ENCODE data around the gene MAGEL2. TPM values are rescaled to one million over a fixed set of nuclear protein-coding genes. Genes with fewer than 3 reads are reported as not detected.

Gene MAGEL2
- total RNA-seq, 1 donor from 2014 or later, result 9.9 TPM

- no peak overlapping the region for H3K4me3 ChIP-seq (ENCODE audit: low read length in 3 of 3)
Observed at GRCh38 chr15:23648920-23649515, 1.4 kb upstream of the MAGEL2 start.

DNA sequence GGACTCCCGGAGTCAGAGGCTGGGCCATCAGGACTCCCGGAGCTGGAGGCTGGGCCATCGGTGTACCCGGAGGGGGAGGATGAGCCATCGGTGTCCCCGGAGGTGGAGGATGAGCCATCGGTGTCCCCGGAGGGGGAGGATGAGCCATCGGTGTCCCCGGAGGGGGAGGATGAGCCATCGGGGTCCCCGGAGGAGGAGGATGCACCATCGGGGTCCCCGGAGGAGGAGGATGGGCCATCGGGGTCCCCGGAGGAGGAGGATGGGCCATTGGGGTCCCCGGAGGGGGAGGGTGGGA is 719 bp downstream of the MAGEL2 start:
- Histone ChIP-seq H3K4me1 (ENCODE audit: control insufficient read depth in 3 of 3, insufficient read depth in 3 of 3, low read length in 3 of 3) (no peaks in the 10 kb centered on the region), H3K9me3 (ENCODE audit: control insufficient read depth in 3 of 3, low read length in 3 of 3) (no peaks in the 10 kb centered on the region), H3K27me3 (ENCODE audit: control insufficient read depth in 3 of 3, insufficient read depth in 3 of 3, low read length in 3 of 3) (peaks cover 3 to 7% (median 4%) of the 10 kb centered on the region in 3 donors), H3K27ac (ENCODE audit: low read depth, low read length) (no peak overlapping the region), H3K9ac (ENCODE audit: low read depth in 1 of 3, low read length in 3 of 3) (no peak overlapping the region), H3K4me3 (ENCODE audit: low read length in 3 of 3) (no peak overlapping the region), H3K36me3 (ENCODE audit: control insufficient read depth in 3 of 3, insufficient read depth in 3 of 3, low read length in 3 of 3) (no peaks in the 10 kb centered on the region)

More at GRCh38 chr15:23648920-23649515, 1.4 kb upstream of the MAGEL2 start:
- no peaks in the 10 kb centered on the region for H3K9me3 ChIP-seq (ENCODE audit: control insufficient read depth in 3 of 3, low read length in 3 of 3)
- no peak overlapping the region for H3K9ac ChIP-seq (ENCODE audit: low read depth in 1 of 3, low read length in 3 of 3)
- no peaks in the 10 kb centered on the region for H3K36me3 ChIP-seq (ENCODE audit: control insufficient read depth in 3 of 3, insufficient read depth in 3 of 3, low read length in 3 of 3)
- no peak overlapping the region for H3K27ac ChIP-seq (ENCODE audit: low read depth, low read length)
- H3K4me1 ChIP-seq (ENCODE audit: control insufficient read depth in 3 of 3, insufficient read depth in 3 of 3, low read length in 3 of 3), result no peaks in the 10 kb centered on the region
- peaks cover 3 to 7% (median 4%) of the 10 kb centered on the region in 3 donors for H3K27me3 ChIP-seq (ENCODE audit: control insufficient read depth in 3 of 3, insufficient read depth in 3 of 3, low read length in 3 of 3)

DNA sequence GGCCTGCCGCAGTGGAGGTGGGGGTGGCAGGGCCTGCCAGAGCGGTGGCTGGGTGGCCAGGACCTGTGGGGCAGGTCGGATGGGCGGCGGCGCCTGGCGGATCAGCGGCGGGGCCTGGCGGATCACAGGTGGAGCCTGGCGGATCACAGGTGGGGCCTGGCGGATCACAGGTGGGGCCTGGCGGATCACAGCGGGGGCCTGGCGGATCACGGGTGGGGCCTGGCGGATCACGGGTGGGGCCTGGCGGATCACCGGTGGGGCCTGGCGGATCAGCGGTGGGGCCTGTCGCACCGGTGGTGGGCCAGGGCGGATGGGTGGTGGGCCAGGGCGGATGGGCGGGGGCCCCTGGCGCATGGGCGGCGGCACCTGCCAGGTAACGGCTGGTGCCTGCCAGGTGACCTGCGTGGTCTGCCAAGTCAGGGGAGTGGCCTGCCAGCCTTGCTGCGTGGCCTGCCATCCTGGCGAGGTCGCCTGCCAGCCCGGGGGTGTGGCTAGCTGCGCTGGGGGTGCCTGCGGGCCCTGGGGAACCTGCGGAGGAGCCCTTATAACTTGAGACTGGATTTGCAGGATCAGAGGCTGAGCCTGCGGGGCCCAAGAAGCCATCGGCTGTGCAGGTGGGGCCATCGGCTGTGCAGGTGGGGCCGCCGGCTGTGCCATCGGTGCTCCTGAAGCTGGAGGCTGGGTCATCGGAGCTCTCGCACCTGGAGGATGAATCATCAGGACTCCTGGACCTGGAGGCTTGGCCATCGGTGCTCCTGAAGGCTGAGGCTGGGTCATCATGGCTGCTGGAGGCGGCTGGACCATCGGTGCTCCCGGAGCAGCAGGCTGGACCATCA is 1.3 kb downstream of the MAGEL2 start:
- peaks cover 3 to 7% (median 4%) of the 10 kb centered on the region in 3 donors for H3K27me3 ChIP-seq (ENCODE audit: control insufficient read depth in 3 of 3, insufficient read depth in 3 of 3, low read length in 3 of 3)

GRCh38 chr15:23645371-23646164 is 2.1 kb downstream of the MAGEL2 start:
- Histone ChIP-seq H3K4me3 (ENCODE audit: low read length in 3 of 3) (no peak overlapping the region), H3K27me3 (ENCODE audit: control insufficient read depth in 3 of 3, insufficient read depth in 3 of 3, low read length in 3 of 3) (peaks cover 3 to 7% (median 4%) of the 10 kb centered on the region in 3 donors), H3K27ac (ENCODE audit: low read depth, low read length) (no peak overlapping the region), H3K4me1 (ENCODE audit: control insufficient read depth in 3 of 3, insufficient read depth in 3 of 3, low read length in 3 of 3) (no peaks in the 10 kb centered on the region), H3K36me3 (ENCODE audit: control insufficient read depth in 3 of 3, insufficient read depth in 3 of 3, low read length in 3 of 3) (no peaks in the 10 kb centered on the region), H3K9me3 (ENCODE audit: control insufficient read depth in 3 of 3, low read length in 3 of 3) (no peaks in the 10 kb centered on the region), H3K9ac (ENCODE audit: low read depth in 1 of 3, low read length in 3 of 3) (no peak overlapping the region)

More for the DNA sequence above, 1.3 kb downstream of the MAGEL2 start:
- no peaks in the 10 kb centered on the region for H3K9me3 ChIP-seq (ENCODE audit: control insufficient read depth in 3 of 3, low read length in 3 of 3)
- H3K4me1 ChIP-seq (ENCODE audit: control insufficient read depth in 3 of 3, insufficient read depth in 3 of 3, low read length in 3 of 3), result no peaks in the 10 kb centered on the region
- H3K4me3 ChIP-seq (ENCODE audit: low read length in 3 of 3), result no peak overlapping the region
- H3K36me3 ChIP-seq (ENCODE audit: control insufficient read depth in 3 of 3, insufficient read depth in 3 of 3, low read length in 3 of 3), result no peaks in the 10 kb centered on the region
- H3K27ac ChIP-seq (ENCODE audit: low read depth, low read length), result no peak overlapping the region
- no peak overlapping the region for H3K9ac ChIP-seq (ENCODE audit: low read depth in 1 of 3, low read length in 3 of 3)

DNA sequence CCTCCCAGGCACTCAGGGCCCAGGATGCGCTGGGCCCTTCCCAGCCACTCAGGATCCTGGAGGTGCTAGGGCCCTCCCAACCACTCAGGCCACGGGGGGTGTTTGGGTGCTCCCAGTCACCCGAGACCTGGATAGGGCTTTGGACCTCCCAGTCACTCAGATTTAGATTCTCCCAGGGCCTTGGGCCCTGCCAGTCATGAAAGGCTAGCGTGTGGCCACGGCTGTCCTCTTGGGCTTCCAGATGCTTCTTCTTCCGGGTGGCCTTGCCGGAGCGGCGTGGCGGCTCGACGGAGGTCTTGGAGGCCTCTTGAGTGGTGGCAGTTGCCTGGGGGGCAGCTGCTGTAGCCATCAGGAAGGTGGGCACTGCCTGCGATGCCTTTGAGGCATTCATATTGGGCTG is 2.8 kb downstream of the MAGEL2 start:
- H3K27me3 ChIP-seq (ENCODE audit: control insufficient read depth in 3 of 3, insufficient read depth in 3 of 3, low read length in 3 of 3), result peaks cover 3 to 7% (median 4%) of the 10 kb centered on the region in 3 donors
- H3K9me3 ChIP-seq (ENCODE audit: control insufficient read depth in 3 of 3, low read length in 3 of 3), result no peaks in the 10 kb centered on the region
- H3K27ac ChIP-seq (ENCODE audit: low read depth, low read length), result no peak overlapping the region

DNA sequence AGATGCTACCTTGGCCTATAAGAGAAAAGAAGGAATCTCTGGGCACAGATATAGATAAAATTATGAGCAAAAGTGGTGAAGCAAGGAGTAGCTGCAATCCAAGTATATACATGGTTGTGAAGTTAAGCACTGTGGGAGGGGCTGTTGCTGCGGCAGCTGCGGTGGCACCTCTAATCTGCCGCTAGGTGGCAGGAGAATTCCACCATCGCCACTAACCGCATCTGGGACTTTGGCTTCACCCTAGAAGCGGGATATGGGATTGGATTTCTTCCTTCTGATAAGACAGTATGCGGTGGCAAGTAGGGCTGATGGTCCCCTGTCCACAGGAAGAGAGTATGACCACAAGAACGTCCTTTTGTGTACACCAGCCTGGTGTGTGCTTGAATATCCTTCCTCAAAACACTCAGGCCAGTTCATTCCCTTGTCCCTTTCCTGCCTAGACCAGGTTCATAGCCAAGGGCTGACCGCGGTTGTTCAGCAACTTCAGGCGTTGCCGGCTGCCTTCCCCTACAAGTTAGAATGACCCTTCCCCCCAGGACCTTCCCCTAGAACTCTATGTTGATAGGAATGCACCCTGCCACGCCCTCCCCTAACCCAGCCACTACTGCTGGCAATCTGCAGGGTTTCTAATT is 5.1 kb downstream of the MAGEL2 start:
- Histone ChIP-seq H3K9me3 (ENCODE audit: control insufficient read depth in 3 of 3, low read length in 3 of 3) (no peaks in the 10 kb centered on the region), H3K4me3 (ENCODE audit: low read length in 3 of 3) (no peak overlapping the region), H3K4me1 (ENCODE audit: control insufficient read depth in 3 of 3, insufficient read depth in 3 of 3, low read length in 3 of 3) (no peaks in the 10 kb centered on the region), H3K9ac (ENCODE audit: low read depth in 1 of 3, low read length in 3 of 3) (no peak overlapping the region), H3K36me3 (ENCODE audit: control insufficient read depth in 3 of 3, insufficient read depth in 3 of 3, low read length in 3 of 3) (no peaks in the 10 kb centered on the region), H3K27ac (ENCODE audit: low read depth, low read length) (no peak overlapping the region), H3K27me3 (ENCODE audit: control insufficient read depth in 3 of 3, insufficient read depth in 3 of 3, low read length in 3 of 3) (peaks cover 0 to 5% (median 3%) of the 10 kb centered on the region in 3 donors)

More for the DNA sequence above, 2.8 kb downstream of the MAGEL2 start:
- no peak overlapping the region for H3K9ac ChIP-seq (ENCODE audit: low read depth in 1 of 3, low read length in 3 of 3)
- no peaks in the 10 kb centered on the region for H3K4me1 ChIP-seq (ENCODE audit: control insufficient read depth in 3 of 3, insufficient read depth in 3 of 3, low read length in 3 of 3)
- H3K36me3 ChIP-seq (ENCODE audit: control insufficient read depth in 3 of 3, insufficient read depth in 3 of 3, low read length in 3 of 3), result no peaks in the 10 kb centered on the region
- H3K4me3 ChIP-seq (ENCODE audit: low read length in 3 of 3), result no peak overlapping the region

DNA sequence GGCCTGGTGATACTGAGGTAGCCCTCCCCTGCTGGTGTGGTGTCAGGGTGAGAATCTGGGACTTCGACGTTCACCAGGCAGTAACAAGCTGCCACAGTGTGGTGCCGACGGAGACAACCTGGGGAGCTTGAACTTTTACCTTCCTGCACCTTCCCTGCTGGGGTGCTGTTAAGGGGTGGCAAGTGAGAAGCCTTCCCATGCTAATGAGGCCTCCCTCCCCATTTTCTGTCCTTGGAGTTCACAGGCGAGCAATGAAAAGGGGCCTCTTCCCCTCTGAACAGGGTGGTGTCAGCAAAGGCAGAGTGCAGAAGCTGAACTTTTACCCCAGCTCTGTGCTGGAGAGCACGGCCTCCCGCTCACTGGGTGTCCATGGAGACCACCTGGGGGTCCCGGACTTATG is 13.5 kb downstream of the MAGEL2 start:
- H3K4me3 ChIP-seq (ENCODE audit: low read length in 3 of 3), result no peak overlapping the region
- H3K9me3 ChIP-seq (ENCODE audit: control insufficient read depth in 3 of 3, low read length in 3 of 3), result no peaks in the 10 kb centered on the region
- no peaks in the 10 kb centered on the region for H3K36me3 ChIP-seq (ENCODE audit: control insufficient read depth in 3 of 3, insufficient read depth in 3 of 3, low read length in 3 of 3)
- no peak overlapping the region for H3K27ac ChIP-seq (ENCODE audit: low read depth, low read length)
- no peaks in the 10 kb centered on the region for H3K4me1 ChIP-seq (ENCODE audit: control insufficient read depth in 3 of 3, insufficient read depth in 3 of 3, low read length in 3 of 3)
- peaks cover 0 to 5% (median 0%) of the 10 kb centered on the region in 3 donors for H3K27me3 ChIP-seq (ENCODE audit: control insufficient read depth in 3 of 3, insufficient read depth in 3 of 3, low read length in 3 of 3)
- H3K9ac ChIP-seq (ENCODE audit: low read depth in 1 of 3, low read length in 3 of 3), result no peak overlapping the region

DNA sequence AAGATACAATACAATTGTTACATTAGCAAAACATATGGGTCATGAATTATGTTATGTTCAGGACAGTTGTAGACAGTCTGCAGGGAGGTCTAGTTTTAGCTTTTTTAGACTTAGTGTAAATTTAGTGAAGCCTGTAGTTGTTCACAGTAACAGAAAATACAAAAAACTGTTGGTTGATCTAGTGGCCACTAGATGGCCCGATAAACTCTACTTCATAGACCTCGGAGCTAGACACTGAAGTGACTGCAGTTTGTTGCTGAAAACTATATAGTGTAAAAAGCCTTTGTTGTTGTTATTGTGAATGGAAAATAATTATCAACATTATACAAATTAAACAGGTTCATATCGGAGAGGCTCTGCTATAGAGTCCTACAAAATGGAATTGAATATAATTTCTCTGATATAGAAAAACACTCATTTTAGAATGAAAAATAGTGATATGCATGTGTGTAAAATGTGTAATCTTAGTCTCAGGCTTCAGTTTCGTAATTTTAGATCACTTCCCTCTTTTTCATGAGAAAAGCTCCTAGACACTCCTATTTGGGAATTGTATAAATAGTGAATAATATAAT is 18.3 kb downstream of the MAGEL2 start:
- no peak overlapping the region for H3K4me3 ChIP-seq (ENCODE audit: low read length in 3 of 3)
- peaks cover 0 to 8% (median 0%) of the 10 kb centered on the region in 3 donors for H3K27me3 ChIP-seq (ENCODE audit: control insufficient read depth in 3 of 3, insufficient read depth in 3 of 3, low read length in 3 of 3)
- H3K9me3 ChIP-seq (ENCODE audit: control insufficient read depth in 3 of 3, low read length in 3 of 3), result no peaks in the 10 kb centered on the region
- no peaks in the 10 kb centered on the region for H3K4me1 ChIP-seq (ENCODE audit: control insufficient read depth in 3 of 3, insufficient read depth in 3 of 3, low read length in 3 of 3)
- H3K9ac ChIP-seq (ENCODE audit: low read depth in 1 of 3, low read length in 3 of 3), result no peak overlapping the region
- H3K27ac ChIP-seq (ENCODE audit: low read depth, low read length), result no peak overlapping the region
- no peaks in the 10 kb centered on the region for H3K36me3 ChIP-seq (ENCODE audit: control insufficient read depth in 3 of 3, insufficient read depth in 3 of 3, low read length in 3 of 3)

- Histone ChIP-seq H3K9ac (ENCODE audit: low read depth in 1 of 3, low read length in 3 of 3) (no peak overlapping the region), H3K27me3 (ENCODE audit: control insufficient read depth in 3 of 3, insufficient read depth in 3 of 3, low read length in 3 of 3) (peaks cover 0 to 4% (median 0%) of the 10 kb centered on the region in 3 donors), H3K9me3 (ENCODE audit: control insufficient read depth in 3 of 3, low read length in 3 of 3) (no peaks in the 10 kb centered on the region), H3K4me1 (ENCODE audit: control insufficient read depth in 3 of 3, insufficient read depth in 3 of 3, low read length in 3 of 3) (no peaks in the 10 kb centered on the region), H3K4me3 (ENCODE audit: low read length in 3 of 3) (no peak overlapping the region), H3K27ac (ENCODE audit: low read depth, low read length) (no peak overlapping the region), H3K36me3 (ENCODE audit: control insufficient read depth in 3 of 3, insufficient read depth in 3 of 3, low read length in 3 of 3) (no peaks in the 10 kb centered on the region)
Observed at GRCh38 chr15:23628612-23629233, 18.9 kb downstream of the MAGEL2 start.
